Measurements from ENCODE around the gene NUP43. TPM values are rescaled to one million over a fixed set of nuclear protein-coding genes. Genes with fewer than 3 reads are reported as not detected.

Gene NUP43
- 13.6 to 16.9 TPM (median 15.4 TPM) in 5 replicates for total RNA-seq (2022; extraction: Qiagen RNA extraction; ENCODE audit: low read depth)

GRCh38 chr6:149746147-149746946 lies at the start of gene NUP43:
Gene NUP43 (minus strand): TSS chr6:149746529. CDS start chr6:149746495, 34 bp downstream.

GRCh38 chr6:149749594-149750135 lies 3.3 kb upstream of the NUP43 start, which contains the start of gene PCMT1:
Gene PCMT1 (plus strand): TSS chr6:149749741. CDS start chr6:149749902, 161 bp downstream.

GRCh38 chr6:149717588-149718458 lies 28.5 kb downstream of the NUP43 start, which contains the start of gene LATS1:
Gene LATS1 (minus strand): TSS chr6:149718101. CDS start chr6:149702126, 15,975 bp downstream.

Other genes with a start within 250 kb of the NUP43 start
- gene PPIL4, start 200.5 kb downstream of the NUP43 start, total RNA-seq (2022; extraction: Qiagen RNA extraction; ENCODE audit: low read depth) = 14.1 to 24.1 TPM (median 15.9 TPM) in 5 replicates
- gene GINM1, start 180.2 kb downstream of the NUP43 start, total RNA-seq (2022; extraction: Qiagen RNA extraction; ENCODE audit: low read depth) = 23.4 to 30.9 TPM (median 26.4 TPM) in 5 replicates
- 10.1 to 13.5 TPM (median 10.6 TPM) in 5 replicates for gene KATNA1, start 97.8 kb downstream of the NUP43 start, total RNA-seq (2022; extraction: Qiagen RNA extraction; ENCODE audit: low read depth)
- gene LATS1, start 28.4 kb downstream of the NUP43 start, total RNA-seq (2022; extraction: Qiagen RNA extraction; ENCODE audit: low read depth) = 5.8 to 7.6 TPM (median 7.5 TPM) in 5 replicates
- 85.1 to 96.6 TPM (median 87.3 TPM) in 5 replicates for gene PCMT1, start 3.2 kb upstream of the NUP43 start, total RNA-seq (2022; extraction: Qiagen RNA extraction; ENCODE audit: low read depth)
- 31.5 to 41.0 TPM (median 38.5 TPM) in 5 replicates for gene LRP11, start 117.8 kb upstream of the NUP43 start, total RNA-seq (2022; extraction: Qiagen RNA extraction; ENCODE audit: low read depth)
- gene RAET1E, start 151.6 kb upstream of the NUP43 start, total RNA-seq (2022; extraction: Qiagen RNA extraction; ENCODE audit: low read depth) = 1.9 to 3.0 TPM (median 2.6 TPM) in 5 replicates
- 7.2 to 12.5 TPM (median 10.7 TPM) in 5 replicates for gene RAET1G, start 176.6 kb upstream of the NUP43 start, total RNA-seq (2022; extraction: Qiagen RNA extraction; ENCODE audit: low read depth)
- gene ULBP2, start 195.5 kb upstream of the NUP43 start, total RNA-seq (2022; extraction: Qiagen RNA extraction; ENCODE audit: low read depth) = 2.9 to 3.9 TPM (median 3.7 TPM) in 5 replicates
- gene ULBP1, start 217.4 kb upstream of the NUP43 start, total RNA-seq (2022; extraction: Qiagen RNA extraction; ENCODE audit: low read depth) = 0.73 to 1.2 TPM (median 0.97 TPM) in 5 replicates

All from A549 treated with CpdA at 1 μM for 4 hours (cell line).